OCI-LY3 (cell line): ENCODE measurements around the gene DPP10.

Source experiments
- H2AFZ ChIP-seq: fragments of 200-600, 300-600 bp; shearing (Covaris generic); 2 replicates; pipeline ENCODE4 v1.6.0; 2014; ENCODE audit warnings: antibody characterized with exemption, low read depth, low read length
- H3K27ac ChIP-seq: fragments of 200-600, 300-600 bp; sonication (generic); 2 replicates; pipeline ENCODE4 v1.5.1; 2014; ENCODE audit warnings: mild to moderate bottlenecking, low read length, moderate library complexity, mixed read lengths
- H3K27me3 ChIP-seq: fragments of 200-600, 300-600 bp; sonication (generic); 2 replicates; pipeline ENCODE4 v1.6.1; 2014; ENCODE audit warnings: low read depth, low read length, mixed read lengths
- H3K36me3 ChIP-seq: fragments of 200-600, 300-600 bp; sonication (generic); replicated peaks from 2 replicates; pipeline ENCODE3; 2014; ENCODE audit warnings: low read depth, low read length, mixed read lengths
- H3K4me1 ChIP-seq: fragments of 300-600, 200-600 bp; sonication (generic); 2 replicates; pipeline ENCODE4 v1.6.1; 2014; ENCODE audit warnings: low read length, mixed read lengths
- H3K4me2 ChIP-seq: fragments of 200-600, 300-600 bp; sonication (generic); 2 replicates; pipeline ENCODE4 v1.6.1; 2014; ENCODE audit warnings: low read length, mixed read lengths
- H3K4me3 ChIP-seq: fragments of 300-600, 200-600 bp; sonication (generic); 2 replicates; pipeline ENCODE4 v1.5.1; 2014; ENCODE audit warnings: antibody characterized with exemption, mild to moderate bottlenecking, low read length, moderate library complexity
- H3K79me2 ChIP-seq: fragments of 300-600, 200-600 bp; shearing (Covaris generic); 2 replicates; pipeline ENCODE4 v1.6.1; 2014; ENCODE audit warnings: mild to moderate bottlenecking, low read length, mixed read lengths
- H3K9ac ChIP-seq: fragments of 300-600, 200-600 bp; shearing (Covaris generic); 2 replicates; pipeline ENCODE4 v1.6.0; 2014; ENCODE audit warnings: mild to moderate bottlenecking, low read length, moderate library complexity
- H3K9me3 ChIP-seq: fragments of 200-600, 300-600 bp; shearing (Covaris generic); 2 replicates; pipeline ENCODE4 v1.6.1; 2014; ENCODE audit warnings: low read length, mixed read lengths; ENCODE audit not compliant: insufficient read depth
- H4K20me1 ChIP-seq: fragments of 200-600, 300-600 bp; sonication (generic); 2 replicates; pipeline ENCODE4 v1.6.1; 2016; ENCODE audit warnings: low read length, mixed read lengths; ENCODE audit not compliant: insufficient read depth
- CTCF ChIP-seq: fragments of 200-600, 300-600 bp; sonication (generic); IDR thresholded peaks from 2 replicates; pipeline ENCODE4 v1.5.1; 2014; ENCODE audit warnings: antibody characterized with exemption, low read length, low read depth
- EZH2phosphoT487 ChIP-seq: fragments of 200-600 bp; shearing (Covaris generic); IDR thresholded peaks from 2 replicates; pipeline ENCODE4 v1.6.1; 2018; ENCODE audit warnings: antibody characterized with exemption, mixed run types, low read depth

The DPP10 gene

GRCh38 chr2:115162494-115163293 lies 720.3 kb downstream of the DPP10 start:
- no peaks in the 10 kb centered on the region for H3K36me3 ChIP-seq
- no peaks in the 10 kb centered on the region for H3K4me1 ChIP-seq
- no peaks in the 10 kb centered on the region for H3K79me2 ChIP-seq
- no peak overlapping the region for H3K27ac ChIP-seq
- no peak overlapping the region for H2AFZ ChIP-seq
- H3K4me3 ChIP-seq: no peak overlapping the region
- H3K27me3 ChIP-seq: no peaks in the 10 kb centered on the region
- no peaks in the 10 kb centered on the region for H3K9me3 ChIP-seq
- no peaks in the 10 kb centered on the region for H4K20me1 ChIP-seq
- no peak for TF ChIP-seq EZH2phosphoT487
- TF ChIP-seq CTCF: no peak
- no peak overlapping the region for H3K4me2 ChIP-seq
- H3K9ac ChIP-seq: no peak overlapping the region

- no peak overlapping the region for H3K9ac ChIP-seq
- H3K27ac ChIP-seq: no peak overlapping the region
- H3K27me3 ChIP-seq: no peaks in the 10 kb centered on the region
- no peak overlapping the region for H3K4me2 ChIP-seq
- H3K36me3 ChIP-seq: no peaks in the 10 kb centered on the region
- H3K9me3 ChIP-seq: no peaks in the 10 kb centered on the region
- no peak for TF ChIP-seq EZH2phosphoT487
- TF ChIP-seq CTCF: no peak
- H3K4me1 ChIP-seq: no peaks in the 10 kb centered on the region
- no peak overlapping the region for H3K4me3 ChIP-seq
- H2AFZ ChIP-seq: no peak overlapping the region
- no peaks in the 10 kb centered on the region for H4K20me1 ChIP-seq
- H3K79me2 ChIP-seq: no peaks in the 10 kb centered on the region
Measured at GRCh38 chr2:115163572-115163971, 721.1 kb downstream of the DPP10 start.

GRCh38 chr2:115165529-115166109 lies 723.2 kb downstream of the DPP10 start:
- Histone ChIP-seq H3K9me3 (no peaks in the 10 kb centered on the region), H2AFZ (0 out of 2 replicates have a peak overlapping the region, but pooled peaks have one; percentile 15), H3K79me2 (no peaks in the 10 kb centered on the region), H3K4me2 (peak overlapping the region; percentile 31), H3K9ac (no peak overlapping the region), H3K27ac (no peak overlapping the region), H3K36me3 (no peaks in the 10 kb centered on the region), H4K20me1 (no peaks in the 10 kb centered on the region), H3K27me3 (no peaks in the 10 kb centered on the region), H3K4me3 (peak overlapping the region; percentile 12; the same call in 1 of the 2 replicates), H3K4me1 (no peaks in the 10 kb centered on the region)
- no peak for TF ChIP-seq EZH2phosphoT487
- peak; percentile 72 for TF ChIP-seq CTCF

- no peak for TF ChIP-seq EZH2phosphoT487
- TF ChIP-seq CTCF: no peak
- Histone ChIP-seq H2AFZ (no peak overlapping the region), H3K9ac (no peak overlapping the region), H3K27ac (no peak overlapping the region), H3K4me3 (no peak overlapping the region), H3K9me3 (no peaks in the 10 kb centered on the region), H3K27me3 (no peaks in the 10 kb centered on the region), H3K4me1 (no peaks in the 10 kb centered on the region), H3K4me2 (no peak overlapping the region), H3K36me3 (no peaks in the 10 kb centered on the region), H4K20me1 (no peaks in the 10 kb centered on the region), H3K79me2 (no peaks in the 10 kb centered on the region)
Measured at GRCh38 chr2:115168457-115168856, 726.0 kb downstream of the DPP10 start.
